GM19438 (cell line): ENCODE results near the gene ABCF2.

ENCODE experiments used
- ATAC-seq: cut with Tn5 transposase; IDR thresholded peaks from one replicate; pipeline ENCODE4 v1.9.1; 2021; ENCODE audit warnings: low read depth; ENCODE audit not compliant: unreplicated experiment

The ABCF2 gene

DNA sequence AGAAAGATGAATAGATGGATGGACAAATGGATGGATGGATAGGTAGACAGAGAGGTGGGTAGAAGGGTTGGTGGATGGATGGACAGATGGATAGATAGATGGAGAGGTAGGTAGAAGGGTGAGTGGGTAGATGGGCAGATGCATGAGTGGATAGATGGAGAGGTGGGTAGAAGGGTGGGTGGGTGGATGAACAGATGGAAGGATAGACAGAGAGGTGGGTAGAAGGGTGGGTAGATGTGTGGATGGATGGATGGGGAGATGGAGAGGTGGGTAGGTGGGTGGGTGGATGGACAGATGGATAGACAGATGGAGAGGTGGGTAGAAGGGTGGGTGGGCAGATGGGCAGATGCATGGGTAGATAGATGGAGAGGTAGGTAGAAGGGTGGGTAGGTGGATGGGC lies 29.1 kb downstream of the ABCF2 start:
- no peak for ATAC-seq

DNA sequence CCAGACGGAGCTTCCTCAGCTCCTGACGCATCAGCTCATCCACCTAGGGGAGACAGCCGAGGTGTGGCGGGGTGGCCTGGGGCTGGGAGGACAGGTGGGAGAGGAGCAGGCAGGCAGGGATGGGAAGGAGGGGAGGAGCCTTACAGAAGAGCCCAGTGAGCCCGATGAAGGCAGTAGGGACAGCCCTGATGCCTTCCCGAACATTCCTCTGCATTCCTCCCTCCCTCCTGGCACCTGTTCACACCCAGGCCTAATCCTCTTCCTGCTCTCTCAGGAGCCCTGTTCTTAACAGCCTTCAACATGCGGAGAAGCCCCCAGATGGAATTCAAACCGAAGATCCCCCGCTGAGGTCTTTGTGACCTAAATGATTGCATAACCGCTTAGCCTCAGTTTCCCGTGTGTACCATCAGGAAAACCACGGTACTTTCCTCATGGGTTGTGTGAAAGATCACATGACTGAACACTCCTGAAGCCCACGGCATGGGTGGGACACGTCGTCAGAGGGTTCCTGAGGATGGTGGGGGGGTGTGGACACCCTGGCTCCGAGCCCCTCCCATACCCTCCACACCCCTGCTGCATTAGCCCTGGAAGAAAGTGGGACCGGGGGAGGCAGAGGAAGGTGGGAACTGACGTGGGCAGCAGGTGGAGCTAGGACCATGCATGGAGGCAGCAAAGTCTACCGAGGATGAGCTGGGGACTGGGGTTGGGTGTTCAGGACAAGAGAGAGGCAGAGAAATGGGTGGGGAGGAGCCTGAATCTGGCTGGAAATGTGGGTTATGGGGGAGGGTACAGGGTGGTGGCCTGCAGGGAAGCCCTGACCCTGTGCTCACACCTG lies 31.2 kb downstream of the ABCF2 start:
- ATAC-seq = no peak

DNA sequence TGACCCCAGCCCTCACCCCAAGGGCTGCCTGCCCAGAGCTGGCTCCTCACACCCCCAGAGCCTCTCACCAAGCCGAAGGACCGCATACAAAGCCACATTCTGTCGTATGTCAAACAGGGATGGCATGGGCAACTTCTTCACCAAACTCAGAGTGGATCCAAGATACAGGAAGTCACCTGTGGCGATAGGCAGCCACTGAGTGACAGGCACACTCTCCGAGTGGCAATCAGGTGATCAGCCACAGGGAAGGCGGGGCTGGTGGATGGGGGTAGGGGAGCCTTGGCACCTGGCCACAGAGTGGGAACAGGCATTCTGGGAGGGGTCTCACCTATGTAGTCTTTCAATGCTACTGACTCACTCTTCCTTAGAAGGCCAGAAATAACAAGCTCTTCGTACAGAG lies 32.8 kb downstream of the ABCF2 start:
- no peak for ATAC-seq

DNA sequence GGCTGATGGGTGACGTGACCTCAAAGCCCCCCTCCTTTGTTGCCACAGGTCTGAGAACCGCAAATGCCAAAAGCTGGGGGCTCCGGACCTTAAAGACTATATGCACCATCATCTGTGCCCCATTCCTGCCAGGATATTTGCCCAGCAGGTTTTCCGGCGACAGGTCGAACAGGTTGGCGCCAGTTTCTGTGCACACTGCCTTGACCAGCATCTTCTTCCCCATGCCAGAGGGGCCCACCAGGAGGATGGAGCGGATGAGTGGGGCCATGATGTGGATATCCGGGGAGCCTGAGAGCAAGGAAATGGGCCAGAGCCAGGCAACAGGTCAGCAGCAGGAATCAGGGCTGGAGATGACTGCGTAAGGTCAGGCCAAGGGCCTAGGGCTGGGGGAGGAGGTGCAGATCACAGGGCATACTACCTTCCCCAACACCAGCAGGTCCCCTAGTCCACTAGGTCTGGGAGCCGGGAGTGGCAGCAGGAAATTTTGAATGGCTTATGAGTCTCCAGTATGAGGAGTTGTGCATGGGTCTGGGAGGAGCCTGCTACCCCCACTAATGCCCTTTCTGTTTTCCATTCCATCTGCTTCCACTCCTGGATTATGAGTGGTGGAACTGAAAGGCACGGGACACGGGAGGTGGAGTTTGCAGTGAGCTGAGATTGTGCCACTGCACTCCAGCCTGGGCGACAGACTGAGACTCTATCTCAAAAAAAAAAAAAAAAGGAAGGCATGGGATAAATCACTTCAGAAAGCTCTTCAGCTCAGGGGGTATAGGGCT lies 33.6 kb downstream of the ABCF2 start:
- ATAC-seq = no peak

DNA sequence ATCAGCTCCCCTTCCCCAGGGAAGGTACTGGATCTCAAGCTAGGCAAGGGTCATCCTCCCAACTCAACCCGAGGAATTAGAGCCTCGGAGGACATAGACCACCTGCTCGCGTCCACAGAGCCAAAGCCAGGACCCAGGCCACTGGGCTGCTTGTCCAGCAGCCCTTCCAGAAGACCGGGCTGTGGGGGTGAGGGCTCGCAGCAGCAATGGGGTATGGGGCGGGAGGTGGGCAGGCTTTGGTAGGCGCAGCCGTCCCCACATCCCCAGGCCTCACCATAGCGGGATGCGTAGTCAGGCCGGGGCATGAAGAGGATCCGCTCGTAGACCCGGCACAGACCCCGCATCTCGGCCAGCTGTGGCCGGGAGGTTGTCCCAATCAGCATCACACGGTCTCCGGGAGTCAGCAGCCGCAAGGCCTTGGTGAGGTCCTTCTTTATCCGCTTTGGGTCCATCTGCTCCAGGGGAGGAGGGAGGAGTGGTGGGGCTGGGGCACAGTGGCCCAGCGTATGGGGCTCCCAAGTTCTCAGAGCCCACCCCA lies 34.9 kb downstream of the ABCF2 start:
- no peak for ATAC-seq

DNA sequence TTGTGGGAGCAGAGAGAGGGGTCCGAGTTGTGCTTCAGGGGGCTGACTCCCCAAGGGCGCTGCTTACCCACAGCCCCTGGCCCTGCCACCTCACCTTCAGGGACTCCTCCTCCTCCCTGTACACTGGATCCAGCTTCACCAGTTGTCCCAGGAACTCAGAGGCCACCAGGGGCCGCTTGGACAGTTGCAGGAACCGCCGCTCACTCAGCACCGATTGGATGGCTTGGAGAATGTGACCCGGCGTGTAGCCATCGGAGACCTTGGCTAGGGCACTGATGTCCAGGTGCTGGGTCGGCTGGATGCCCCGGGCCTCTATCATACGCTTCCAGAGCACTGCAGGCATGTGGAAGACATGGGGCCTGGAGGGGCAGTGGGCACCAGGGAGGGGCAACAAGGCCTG lies 35.5 kb downstream of the ABCF2 start:
- no peak for ATAC-seq

DNA sequence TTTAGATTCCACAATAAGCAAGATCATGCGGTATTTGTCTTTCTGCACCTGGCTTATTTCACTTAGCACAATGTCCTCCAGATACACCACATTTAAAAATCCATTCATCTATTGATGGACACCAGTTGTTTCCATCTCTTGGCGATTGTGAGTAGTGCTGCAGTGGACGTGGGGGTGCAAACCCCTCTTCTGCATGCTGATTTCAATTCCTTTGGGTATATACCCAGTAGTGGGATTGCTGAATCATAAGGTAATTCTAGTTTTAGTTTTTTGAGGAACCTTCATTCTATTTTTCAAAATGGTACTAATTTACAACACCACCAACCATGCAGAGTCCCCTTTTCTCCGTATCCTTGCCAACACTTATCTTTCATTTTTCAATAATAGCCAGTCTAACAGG lies 38.0 kb downstream of the ABCF2 start:
- ATAC-seq = no peak

DNA sequence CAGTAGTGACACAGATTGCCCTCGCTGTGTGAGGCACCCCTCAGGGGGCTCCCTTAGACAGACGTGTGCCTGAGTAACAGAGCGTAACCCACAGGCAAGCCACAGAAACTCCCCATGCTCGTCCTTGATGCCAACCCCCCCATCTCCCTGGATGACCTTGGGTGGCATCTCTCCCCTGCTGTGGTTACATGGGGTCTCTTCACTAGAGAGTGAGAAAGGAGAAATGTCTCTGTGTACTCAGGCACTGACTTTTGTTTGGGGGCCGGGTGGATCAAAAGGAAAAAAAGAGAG lies 38.8 kb downstream of the ABCF2 start:
- no peak for ATAC-seq

DNA sequence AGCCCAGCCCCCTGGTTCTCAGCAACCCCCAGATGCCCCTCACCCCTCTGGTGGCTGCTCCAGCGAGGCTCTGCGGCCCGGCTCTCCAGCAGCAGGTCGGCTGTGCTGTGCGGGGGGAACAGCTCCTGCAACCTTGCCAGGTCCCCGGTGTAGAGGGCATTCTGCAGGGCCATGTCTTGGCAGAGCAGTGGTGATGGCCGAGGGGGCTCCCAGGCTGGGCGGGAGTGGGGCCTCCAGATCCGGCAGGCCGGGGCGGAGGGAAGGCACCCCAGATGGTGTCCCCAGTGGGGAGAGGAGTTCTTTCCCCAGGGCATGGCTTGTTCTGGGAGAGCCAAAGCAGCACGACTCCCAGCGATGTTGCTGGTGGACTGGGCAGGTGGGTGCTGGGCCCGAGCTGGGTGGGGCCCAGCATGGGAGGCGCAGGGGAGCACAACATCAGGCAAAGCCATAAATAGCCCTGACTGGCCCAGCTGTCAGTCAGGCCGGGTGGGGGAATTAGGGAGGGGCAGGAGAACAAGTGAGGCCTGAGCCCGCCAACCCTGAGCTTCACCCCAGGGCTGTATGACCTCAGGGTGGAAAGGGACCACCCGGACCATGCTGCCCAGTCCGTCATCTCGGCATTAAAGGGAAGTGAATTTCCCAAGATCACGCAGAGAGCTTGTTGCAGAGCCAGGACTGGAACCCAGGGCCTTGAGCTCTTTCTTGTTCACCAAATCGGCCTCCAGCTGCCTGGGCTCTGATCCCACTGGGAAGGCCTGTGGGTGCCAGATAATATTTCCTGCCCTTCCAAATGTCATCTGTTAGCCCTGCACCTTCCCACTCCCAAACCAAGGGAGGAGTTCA lies 39.4 kb downstream of the ABCF2 start:
- ATAC-seq = no peak

DNA sequence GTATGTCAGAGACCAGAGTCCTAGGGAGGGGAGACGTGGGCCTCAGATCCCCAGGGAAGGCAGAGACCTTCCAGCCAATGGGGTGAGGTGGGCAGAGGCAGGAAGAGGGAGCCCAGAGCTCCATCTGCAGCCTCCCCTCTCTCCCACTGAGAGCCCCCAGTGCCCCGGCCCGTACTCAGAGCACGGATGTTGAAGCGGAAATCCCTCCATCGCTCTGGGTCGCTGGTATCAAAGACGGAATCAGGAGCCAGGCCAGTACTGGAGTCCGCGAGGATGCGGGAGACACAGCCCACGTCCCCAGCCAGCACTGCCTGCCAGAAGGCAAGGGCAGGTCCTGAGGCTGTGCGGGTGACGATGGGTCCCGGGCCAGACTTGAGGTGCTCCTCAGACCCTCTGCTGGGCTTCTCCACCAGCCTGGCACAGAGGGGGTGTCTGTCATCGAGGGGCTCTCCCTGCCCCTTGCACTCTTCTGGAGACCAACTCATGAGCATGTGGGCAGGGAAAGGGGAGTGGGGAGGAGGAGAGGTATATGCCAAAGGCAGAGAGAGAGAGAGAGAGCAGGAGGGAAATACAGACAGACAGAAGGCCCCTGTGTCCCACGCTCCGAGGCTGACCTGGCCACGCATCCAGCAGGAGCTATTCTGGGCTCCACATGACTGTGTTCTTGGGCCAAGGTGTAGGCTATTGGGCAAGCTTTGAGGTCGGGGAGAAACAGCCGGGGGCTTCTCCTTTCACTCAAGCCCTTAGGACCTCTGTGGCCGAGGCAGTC lies 40.2 kb downstream of the ABCF2 start, which contains the start of gene ASB10:
TSS of gene ASB10 (minus strand) at position 611 of the 769 bp plus-strand sequence. CDS start at position 491, 120 bp downstream.
- ATAC-seq = no peak

DNA sequence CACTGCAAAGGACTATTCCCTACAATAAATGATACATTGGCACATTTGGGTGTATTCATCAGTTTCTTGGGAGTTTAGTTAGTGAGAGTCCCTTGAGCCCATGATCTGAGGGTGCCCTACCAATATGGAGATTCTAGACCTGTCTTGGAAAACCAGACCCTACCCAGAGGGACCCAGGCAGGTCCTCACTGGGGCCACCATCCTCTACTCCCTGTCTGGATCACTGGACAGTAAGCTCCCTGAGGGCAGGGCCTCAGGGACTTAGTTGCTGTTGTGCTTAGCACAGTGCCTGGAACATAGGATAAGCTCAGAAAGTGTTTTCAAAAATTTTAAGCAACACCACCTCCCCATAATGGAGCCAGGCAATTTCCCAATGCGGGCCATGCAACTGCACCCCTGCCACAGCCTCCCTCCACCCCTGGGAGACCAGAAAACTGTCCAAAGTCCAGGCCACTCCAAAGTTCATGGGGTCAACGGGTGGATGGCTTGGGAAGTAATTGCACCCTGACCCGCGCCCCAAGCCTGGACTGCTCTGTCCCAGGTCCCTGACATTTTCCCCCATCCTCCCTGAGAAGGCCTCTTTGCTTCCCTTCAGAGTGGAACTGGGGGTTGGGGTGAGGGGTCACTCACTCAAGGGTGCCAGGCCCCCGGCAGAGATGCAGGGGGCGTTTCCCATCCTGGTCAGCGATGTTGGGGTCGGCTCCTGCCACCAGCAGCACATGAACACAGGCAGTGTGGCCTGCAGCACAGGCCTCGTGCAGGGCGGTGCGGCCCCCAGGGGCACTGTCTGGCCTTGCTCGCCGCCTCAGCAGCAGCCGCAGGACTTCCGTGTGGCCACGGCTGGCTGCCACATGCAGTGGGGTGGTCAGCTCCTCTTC lies 41.0 kb downstream of the ABCF2 start:
- no peak for ATAC-seq

DNA sequence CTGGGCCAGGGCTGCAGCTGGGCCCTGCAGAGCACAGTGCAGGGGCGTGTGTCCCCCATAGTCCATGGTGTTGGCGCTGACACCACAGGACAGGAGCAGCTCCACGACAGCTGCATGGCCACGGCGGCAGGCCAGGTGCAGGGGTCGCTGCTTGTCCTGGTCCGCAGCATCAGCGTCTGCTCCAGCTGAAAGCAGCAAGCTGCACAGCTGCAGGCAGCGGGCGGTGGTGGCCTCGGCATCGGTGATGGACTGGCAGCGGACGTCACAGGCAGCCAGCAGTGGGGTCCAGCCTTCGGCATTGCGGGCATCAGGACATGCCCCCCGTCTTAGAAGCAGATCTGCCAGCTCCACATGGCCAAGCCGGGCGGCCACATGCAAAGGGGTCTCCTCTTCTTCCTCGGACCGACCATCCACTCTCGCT lies 46.0 kb downstream of the ABCF2 start:
- ATAC-seq = no peak

DNA sequence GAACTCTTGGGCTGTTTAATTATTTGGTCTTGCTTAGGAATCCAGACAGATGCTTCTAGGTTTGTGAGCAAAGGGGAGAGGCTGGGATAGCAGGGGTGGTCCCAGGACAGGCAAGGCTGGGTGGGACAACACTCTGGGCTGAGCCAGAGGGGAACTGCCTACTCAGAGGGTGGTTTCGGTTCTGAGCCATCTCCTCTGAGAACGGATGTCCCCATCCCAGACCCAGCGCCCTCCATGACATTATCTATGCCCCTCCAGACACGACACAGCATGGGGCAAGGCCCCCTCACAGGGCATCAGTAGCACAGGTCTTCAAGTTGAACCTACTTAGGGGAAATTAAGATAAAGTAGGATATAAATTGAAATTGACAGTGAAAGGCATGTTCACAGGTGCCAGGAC lies 47.1 kb downstream of the ABCF2 start:
- no peak for ATAC-seq

DNA sequence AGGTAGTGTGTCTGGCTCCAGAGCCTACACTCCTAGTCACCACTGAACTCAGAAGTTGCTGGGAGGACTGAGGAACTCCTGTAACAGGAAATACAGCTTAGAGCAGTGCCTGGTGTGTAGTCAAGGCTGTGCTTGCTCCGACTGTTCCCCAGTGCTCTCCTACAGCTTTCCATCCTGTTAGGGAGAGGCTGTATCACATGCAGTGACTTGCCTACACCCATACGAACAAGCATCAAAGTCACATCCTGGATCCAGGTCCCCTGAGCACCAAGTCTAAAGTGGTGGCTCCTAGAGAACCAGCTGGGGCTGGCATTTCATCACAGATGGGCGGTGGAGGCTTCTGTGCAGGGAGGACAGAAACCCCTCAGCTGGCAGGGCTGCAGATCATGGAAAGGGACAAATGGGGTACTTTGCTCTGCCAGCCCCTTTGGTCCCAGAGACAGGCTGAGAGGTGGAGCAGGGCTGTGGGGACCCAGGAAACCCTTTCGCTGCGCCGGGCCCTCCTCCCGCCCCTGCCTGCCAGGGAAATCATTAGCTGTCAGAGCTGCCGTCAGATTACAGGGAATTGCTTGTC lies 47.6 kb downstream of the ABCF2 start:
- ATAC-seq = no peak

DNA sequence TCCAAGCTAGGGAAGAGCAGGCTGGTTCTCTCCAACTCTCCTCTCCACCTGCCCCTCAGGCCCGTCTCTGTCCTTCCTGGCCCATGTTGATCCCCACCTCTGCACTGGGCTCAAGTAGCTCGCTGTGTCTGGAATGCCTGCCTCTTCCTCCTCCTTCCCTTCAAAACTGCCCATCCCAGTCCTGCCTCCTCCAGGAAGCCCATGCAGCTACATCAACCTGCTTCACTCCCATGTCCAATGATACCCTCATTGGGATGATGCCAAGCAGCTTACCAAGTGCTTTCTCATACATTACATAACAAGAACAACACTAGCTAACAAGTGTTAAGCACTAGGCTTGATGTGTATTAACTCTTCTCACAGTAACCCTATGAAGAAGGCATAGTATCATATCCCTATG lies 48.2 kb downstream of the ABCF2 start:
- ATAC-seq = no peak

DNA sequence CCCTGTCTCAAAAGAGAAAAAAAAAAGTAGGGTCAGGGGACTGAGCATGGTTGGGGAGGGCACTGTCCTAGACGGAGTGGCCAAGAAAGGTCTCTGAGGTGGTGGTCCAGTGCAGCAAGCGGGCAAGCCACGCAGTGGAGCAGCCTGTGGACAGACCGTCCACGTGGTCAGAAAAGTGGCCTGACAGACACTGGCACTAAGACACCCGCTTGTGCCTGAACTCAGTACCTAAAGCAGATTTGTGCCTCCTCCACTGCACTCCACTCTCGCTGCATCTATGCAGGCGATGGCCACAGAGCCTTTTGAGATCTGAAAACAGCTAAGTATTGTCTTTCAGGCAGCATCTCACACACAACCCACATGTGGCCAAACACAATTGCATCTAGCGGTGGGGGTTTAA lies 48.8 kb downstream of the ABCF2 start:
- no peak for ATAC-seq

DNA sequence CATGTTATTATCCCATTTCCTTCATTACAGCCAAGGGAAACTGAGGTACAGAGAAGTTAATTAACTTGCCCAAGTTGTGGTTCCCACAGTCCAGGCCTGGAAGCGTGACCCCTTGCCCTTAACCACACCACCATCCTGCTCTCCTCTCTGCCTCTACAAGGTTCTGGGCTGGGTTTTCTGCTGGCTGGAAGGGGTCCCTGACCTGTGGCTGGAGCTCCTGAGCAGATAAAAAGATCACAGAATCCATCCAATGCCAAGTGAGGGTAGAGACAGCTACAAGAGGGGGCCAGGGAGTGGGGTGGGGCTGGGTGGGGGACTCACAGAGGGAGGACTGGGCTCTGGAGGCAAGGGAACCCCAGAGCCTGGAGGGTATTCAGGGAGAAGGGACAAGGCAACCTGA lies 49.7 kb downstream of the ABCF2 start:
- ATAC-seq = no peak

DNA sequence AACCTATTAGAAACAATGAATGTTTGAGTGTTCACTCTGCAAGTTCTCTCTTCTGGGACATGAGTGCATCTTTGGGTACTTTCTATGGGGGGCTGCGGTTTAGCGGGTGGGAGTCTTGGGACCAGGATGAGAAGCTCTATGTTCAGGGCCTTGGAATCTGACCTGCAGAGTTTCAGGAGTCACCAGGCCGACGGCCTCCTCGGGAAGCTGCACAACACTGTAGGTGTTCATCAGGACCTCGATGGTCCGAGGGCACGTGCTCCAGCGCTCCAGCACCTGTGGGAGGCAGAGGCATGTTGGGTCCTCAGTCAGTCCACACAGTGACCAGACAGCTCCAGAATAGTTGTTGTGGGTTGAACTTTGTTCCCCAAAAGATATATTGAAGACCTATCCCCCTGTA lies 50.6 kb downstream of the ABCF2 start:
- no peak for ATAC-seq

DNA sequence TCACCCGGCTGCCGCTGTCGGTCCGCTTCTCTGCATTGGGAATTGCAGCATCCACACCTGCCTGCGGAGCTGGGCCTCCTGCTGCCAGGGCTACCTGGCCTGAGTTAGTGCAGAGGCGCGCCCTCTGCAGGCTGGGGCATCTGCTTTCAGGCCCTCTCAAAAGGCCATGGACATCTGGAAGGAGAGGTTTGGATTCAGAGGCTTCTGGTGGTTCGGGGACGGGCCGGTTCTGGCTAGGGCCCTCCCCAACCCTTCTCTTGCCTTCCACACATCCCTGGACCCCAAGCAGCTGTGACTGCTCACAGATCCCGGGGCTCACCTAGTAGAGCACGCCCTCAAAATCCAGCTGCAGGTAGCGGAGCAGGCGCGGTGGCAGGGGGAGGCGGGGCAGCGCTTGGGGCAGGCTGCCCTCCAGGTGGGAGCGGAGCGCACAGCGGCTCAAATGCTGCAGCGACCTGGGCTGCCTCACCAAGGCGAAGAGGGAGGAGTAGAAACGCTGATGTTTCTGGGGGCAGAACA lies 51.2 kb downstream of the ABCF2 start:
- ATAC-seq = no peak
